K562 (cell line): ENCODE data around the gene HOXC10. TPM values are rescaled to one million over a fixed set of nuclear protein-coding genes. Genes with fewer than 3 reads are reported as not detected.

Source experiments
- ATAC-seq: fragments of 200-7000 bp; cut with Tn5 transposase; 3 replicates; pipeline ENCODE4 v1.9.1; 2020; ENCODE audit warnings: moderate library complexity
- BruUV-seq: library from RNA; stranded (reverse); fragments of 400-500 nt; replicated peaks from 2 replicates; lab custom pipeline; 2021; lab: Mats Ljungman, UMichigan
- CTCF ChIA-PET: fragments of 300-600 bp; formaldehyde crosslinking; extraction: SDS; loops from one replicate; lab custom pipeline; 2021; ENCODE audit warnings: low intra/inter-chr PET ratio; lab: Yijun Ruan, JAX
- POLR2A ChIA-PET: fragments of 300-600, 350-650 bp; sonication (Branson Sonifier 250); formaldehyde crosslinking; extraction: SDS; loops from one replicate; lab custom pipeline; 2021; ENCODE audit warnings: antibody characterized with exemption, inconsistent platforms; lab: Yijun Ruan, JAX
- DNase-seq, 4 experiments: peaks; one replicate each; pipeline versions ENCODE4 v3.0.0 to v3.0.0-alpha.2; 2011 to 2018; ENCODE audit warnings: low spot score in 3 of 4, mixed read lengths in 3 of 4; ENCODE audit errors: extremely low read depth in 1 of 4
- FAIRE-seq: peaks from 2 replicates; lab custom pipeline; 2011; peaks lifted over from hg19 to GRCh38; lab: Jason Lieb, UNC
- H2AFZ ChIP-seq: 2 replicates; pipeline ENCODE4 v1.6.0; 2011; ENCODE audit warnings: low read depth, low read length, control low read depth, inconsistent platforms
- H3K27ac ChIP-seq: fragments of 200-600 bp; 3 replicates; pipeline ENCODE4 v1.8.0; 2011; ENCODE audit warnings: low read depth, mild to moderate bottlenecking, control low read depth, inconsistent platforms, low read length, moderate library complexity, mixed read lengths; ENCODE audit errors: extremely low read depth
- H3K27me3 ChIP-seq, 2 experiments: fragments of 300-600 bp in 1 of 2; 2 replicates in 1 of 2; 3 replicates in 1 of 2; pipeline versions ENCODE4 v1.6.0 to v1.8.0; 2011; ENCODE audit warnings: inconsistent platforms in 2 of 2, low read length in 2 of 2, mild to moderate bottlenecking in 1 of 2, mixed read lengths in 1 of 2, moderate library complexity in 1 of 2; ENCODE audit not compliant: control insufficient read depth in 2 of 2, insufficient read depth in 2 of 2
- H3K36me3 ChIP-seq: fragments of 300-600 bp; 3 replicates; pipeline ENCODE4 v1.8.0; 2011; ENCODE audit warnings: mild to moderate bottlenecking, low read length, inconsistent platforms; ENCODE audit not compliant: control insufficient read depth, insufficient read depth
- H3K4me1 ChIP-seq, 2 experiments: fragments of 200-600 bp in 1 of 2; replicated peaks in 1 of 2; 2 replicates in 1 of 2; 3 replicates in 1 of 2; pipeline versions ENCODE4 v1.5.1 to v1.8.0; 2011; ENCODE audit warnings: inconsistent platforms in 2 of 2, low read length in 2 of 2, mild to moderate bottlenecking in 1 of 2, mixed read lengths in 1 of 2, moderate library complexity in 1 of 2; ENCODE audit not compliant: control insufficient read depth in 2 of 2, insufficient read depth in 2 of 2
- H3K4me2 ChIP-seq: 2 replicates; pipeline ENCODE4 v1.6.1; 2011; ENCODE audit warnings: low read length, control low read depth, inconsistent platforms, mixed read lengths; ENCODE audit not compliant: insufficient read depth
- H3K4me3 ChIP-seq: fragments of 200-600 bp; sonication (generic), shearing (Covaris generic); 2 replicates; pipeline ENCODE4 v1.5.1; 2016; ENCODE audit warnings: control low read depth, inconsistent platforms
- H3K79me2 ChIP-seq: fragments of 200-600 bp; 3 replicates; pipeline ENCODE4 v1.8.0; 2011; ENCODE audit warnings: low read length, inconsistent platforms; ENCODE audit not compliant: control insufficient read depth, insufficient read depth
- H3K9ac ChIP-seq, 2 experiments: 2 replicates each; pipeline versions ENCODE4 v1.6.0 to v1.6.1; 2011; ENCODE audit warnings: low read depth in 2 of 2, low read length in 2 of 2, control low read depth in 1 of 2, inconsistent platforms in 1 of 2, mild to moderate bottlenecking in 1 of 2, mixed read lengths in 1 of 2; ENCODE audit not compliant: insufficient read depth in 1 of 2
- H3K9me1 ChIP-seq: one replicate; pipeline ENCODE4 v1.6.0; 2011; ENCODE audit warnings: inconsistent platforms, mild to moderate bottlenecking, low read length, moderate library complexity; ENCODE audit not compliant: control insufficient read depth, insufficient read depth
- H3K9me3 ChIP-seq: replicated peaks from 2 replicates; pipeline ENCODE4 v1.5.1; 2011; ENCODE audit warnings: low read depth, low read length, inconsistent platforms; ENCODE audit not compliant: control insufficient read depth, insufficient read depth
- H4K20me1 ChIP-seq: replicated peaks from 2 replicates; pipeline ENCODE4 v1.6.1; 2011; ENCODE audit warnings: low read length, inconsistent platforms, mixed read lengths; ENCODE audit not compliant: control insufficient read depth, insufficient read depth
- ARID2 ChIP-seq: fragments of 450-650 bp; IDR thresholded peaks from 2 replicates; pipeline ENCODE4 v1.6.1; 2017; ENCODE audit warnings: antibody characterized with exemption, mild to moderate bottlenecking
- BACH1 ChIP-seq: fragments of 200-800 bp; sonication (Bioruptor generic); IDR thresholded peaks from 2 replicates; pipeline ENCODE4 v1.6.1; 2016; ENCODE audit warnings: missing genetic modification characterization, missing compliant biosample characterization
- BRF2 ChIP-seq: IDR thresholded peaks from 3 replicates; pipeline ENCODE4 v1.6.1; 2011; ENCODE audit warnings: borderline replicate concordance, mild to moderate bottlenecking; ENCODE audit not compliant: insufficient read length, insufficient read depth
- CREB1 ChIP-seq, 2 experiments: sonication (generic) in 1 of 2; formaldehyde crosslinking in 1 of 2; IDR thresholded peaks; 2 replicates each; pipeline versions ENCODE4 v1.6.1 to v1.8.0; 2012 to 2022; ENCODE audit warnings: inconsistent platforms in 1 of 2, mild to moderate bottlenecking in 1 of 2, missing genetic modification reagents in 1 of 2, moderate library complexity in 1 of 2
- DNMT1 ChIP-seq: fragments of 450-650 bp; IDR thresholded peaks from 2 replicates; pipeline ENCODE4 v1.6.1; 2016; ENCODE audit warnings: antibody characterized with exemption, mild to moderate bottlenecking
- ETV1 ChIP-seq: fragments of 450-650 bp; conservative IDR thresholded peaks from 2 replicates; pipeline ENCODE4 v1.6.1; 2016; ENCODE audit warnings: missing genetic modification characterization, control low read depth, low read depth, missing compliant biosample characterization
- ETV5 ChIP-seq: sonication (generic); formaldehyde crosslinking; IDR thresholded peaks from 2 replicates; pipeline ENCODE4 v1.4.0; 2020; ENCODE audit warnings: low read depth, mild to moderate bottlenecking, missing genetic modification reagents
- MCM3 ChIP-seq: fragments of 450-650 bp; IDR thresholded peaks from 2 replicates; pipeline ENCODE4 v1.6.1; 2016
- NCOR1 ChIP-seq: fragments of 450-650 bp; IDR thresholded peaks from 2 replicates; pipeline ENCODE4 v1.6.1; 2016; ENCODE audit warnings: mild to moderate bottlenecking, moderate library complexity
- POLR3A ChIP-seq: IDR thresholded peaks from 2 replicates; pipeline ENCODE4 v1.6.1; 2011; ENCODE audit warnings: borderline replicate concordance, mild to moderate bottlenecking, moderate library complexity; ENCODE audit not compliant: insufficient read length, insufficient read depth; ENCODE audit errors: extremely low read depth
- TEAD1 ChIP-seq, 2 experiments: fragments of 450-650 bp in 1 of 2; sonication (generic) in 1 of 2; formaldehyde crosslinking; IDR thresholded peaks; 2 replicates each; pipeline versions ENCODE4 v1.4.0 to v1.8.0; 2020 to 2022; ENCODE audit warnings: mild to moderate bottlenecking in 2 of 2, missing genetic modification reagents in 1 of 2
- ZNF280A ChIP-seq: fragments of 450-650 bp; IDR thresholded peaks from 2 replicates; pipeline ENCODE4 v1.6.1; 2018; ENCODE audit warnings: mild to moderate bottlenecking, low read depth; ENCODE audit not compliant: partially characterized antibody
- WGBS: fragments of 100-300 bp; shearing (Covaris generic); methylation state at CpG from one replicate; pipeline ENCODE4 v1.1.6; 2016; ENCODE audit warnings: low coverage, mixed read lengths; ENCODE audit not compliant: insufficient coverage; ENCODE audit errors: missing lambda C conversion rate; 5-methylcytosine and 5-hydroxymethylcytosine counted together
- in situ Hi-C: fragments of 300-500 bp; cut with MboI; formaldehyde crosslinking; loops from 4 replicates; pipeline ENCODE4 v1.15.0; 2018; ENCODE audit warnings: inconsistent platforms, mixed read lengths
- intact Hi-C: fragments of 100-400 bp; cut with micrococcal nuclease; formaldehyde crosslinking; loops from 2 replicates; pipeline ENCODE4 v1.14.2; 2022
- polyA plus RNA-seq, 8 experiments: library from polyadenylated mRNA; depleted of rRNA in 4 of 8; stranded (reverse) in 5 of 8; unstranded in 3 of 8; fragments of >200 nt; fragmentation: Nextera tagmentation in 2 of 8; fragmentation: Illumina TruSeq in 1 of 8; extraction: Ambion mirVana in 2 of 8; extraction: Trizol in 1 of 8; gene quantifications; 2 replicates each; pipeline versions ENCODE4 v1.2.1 to v1.2.3, GENCODE V29; 2011 to 2014; ENCODE audit warnings: inconsistent platforms in 1 of 8, missing spikeins in 1 of 8
- total RNA-seq, 7 experiments: library from RNA; depleted of rRNA in 6 of 7; stranded (reverse); fragments of >200 nt in 6 of 7; fragmentation: Illumina TruSeq in 2 of 7; extraction: Trizol in 2 of 7; gene quantifications; 2 replicates each; pipeline versions ENCODE4 v1.2.1 to v1.2.3, GENCODE V29; 2011 to 2021; ENCODE audit warnings: low replicate concordance in 1 of 7

HOXC10 gene
- total and polyA plus RNA-seq, 9 of the 15 experiments (the other 6 are each of a cell fraction or from before 2014, with no cell fraction given) = 0.13 to 0.77 (median 0.35) TPM; not detected in 2

DNA sequence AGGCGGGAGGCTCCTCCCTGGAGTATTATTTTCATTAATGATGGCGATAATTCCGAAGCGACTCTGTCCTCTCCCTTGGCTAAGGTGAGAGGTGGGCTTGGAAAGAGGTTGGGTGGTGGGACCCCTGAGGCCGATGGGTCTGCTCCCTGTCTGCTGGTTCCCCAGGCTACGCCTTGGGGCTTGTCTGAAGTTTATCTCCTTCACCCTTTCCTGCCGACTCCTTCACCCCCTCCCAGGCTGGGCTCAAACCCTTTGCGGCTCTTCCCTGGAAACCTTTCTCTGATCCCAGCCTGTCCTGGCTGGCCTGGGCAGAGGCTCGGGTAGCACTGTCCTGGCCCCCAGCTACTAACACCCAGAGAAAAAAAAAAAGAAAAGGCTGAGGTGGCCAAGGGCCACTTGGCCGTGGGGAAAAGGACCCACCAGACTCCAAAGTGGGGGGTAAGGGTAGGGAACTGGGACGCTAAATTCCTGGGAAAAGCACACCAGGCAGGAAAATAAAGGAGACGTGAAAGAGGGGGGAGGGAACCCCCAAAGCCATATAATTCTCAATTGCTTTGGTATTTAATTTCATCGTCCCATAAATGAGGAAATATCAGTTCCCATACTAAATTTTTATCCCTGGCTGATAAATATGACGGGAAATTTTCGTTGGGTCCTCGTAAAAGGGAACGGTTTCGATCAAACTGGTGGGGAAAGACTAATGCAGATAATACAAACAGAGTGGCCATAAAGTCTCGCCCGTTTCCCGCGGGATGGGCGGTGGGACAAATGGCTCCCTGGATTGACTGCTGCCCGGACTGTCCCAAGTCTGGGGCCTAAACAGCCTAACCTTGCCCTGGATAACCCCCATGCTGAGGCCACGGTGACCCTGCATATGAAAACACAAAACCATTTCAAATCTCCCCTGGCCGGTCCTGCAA, 2.0 kb upstream of the HOXC10 start:
- WGBS = 32% methylated on average over 25 of the region's 26 CpGs
- ChIA-PET CTCF (interaction anchor here (1.9 to 2.7 kb wide), 2 partner anchors 219 to 233 kb away, joined by 9 to 22 read pairs; no protein-coding TSS in a partner anchor), POLR2A (no interaction called here)
- no peaks in the 10 kb centered on the region for H3K79me2 ChIP-seq
- H3K4me1 ChIP-seq = peaks cover 11 to 34% of the 10 kb centered on the region in 2 experiments
- intact Hi-C loops (loop anchor here (10.0 kb wide), 1 partner anchor 382 kb away; the partner anchor contains the start of gene GPR84), in situ Hi-C loops (loop anchor here (10.0 kb wide), 1 partner anchor 382 kb away; the partner anchor contains the start of gene GPR84)
- H3K27me3 ChIP-seq = peaks cover 24 to 27% of the 10 kb centered on the region in 2 experiments
- FAIRE-seq = no peak
- no peak overlapping the region for H3K27ac ChIP-seq
- no peaks in the 10 kb centered on the region for H3K9me1 ChIP-seq
- no peak overlapping the region for H3K9ac ChIP-seq
- H3K36me3 ChIP-seq = no peaks in the 10 kb centered on the region
- ATAC-seq = no peak
- no peak for DNase-seq
- H2AFZ ChIP-seq = no peak overlapping the region
- H3K9me3 ChIP-seq = no peaks in the 10 kb centered on the region
- no TSS peak for BruUV-seq
- no peak overlapping the region for H3K4me3 ChIP-seq
- H4K20me1 ChIP-seq = no peaks in the 10 kb centered on the region; the same call in 1 of the 2 replicates
- H3K4me2 ChIP-seq = no peak overlapping the region
- TF ChIP-seq BACH1 (tag) (no peak), MCM3 (no peak), ARID2 (no peak), TEAD1 (CRISPR knock-in tag; IDR thresholded peaks at IDR 0.05) (no peak), BRF2 (no peak), ETV5 (CRISPR knock-in tag) (no peak), NCOR1 (no peak), ZNF280A (no peak), POLR3A (no peak), CREB1 (IDR thresholded peaks at IDR 0.05) (no peak), CREB1 (CRISPR knock-in tag; IDR thresholded peaks at IDR 0.05) (no peak), DNMT1 (no peak), ETV1 (tag) (no peak)
